Peyer's patch (tissue), 4 donors: ENCODE results near the gene MAB21L4.

Source experiments
- POLR2A ChIP-seq, 2 donors: fragments of 450-650 bp; IDR thresholded peaks; one replicate each; pipeline ENCODE4 v1.5.1; 2017; ENCODE audit warnings: antibody characterized with exemption in 2 of 2, mild to moderate bottlenecking in 2 of 2, moderate library complexity in 2 of 2
- TF ChIP-seq, protein P1 (sequence below), 6 experiments: fragments of 450-650 bp in 4 of 6; fragments of 200-600 bp in 2 of 6; sonication (generic) in 1 of 6; IDR thresholded peaks; one replicate each; pipeline ENCODE4 v1.5.1; 2017 to 2019; ENCODE audit warnings: antibody characterized with exemption in 6 of 6, mild to moderate bottlenecking in 3 of 6, moderate library complexity in 1 of 6

DNA sequence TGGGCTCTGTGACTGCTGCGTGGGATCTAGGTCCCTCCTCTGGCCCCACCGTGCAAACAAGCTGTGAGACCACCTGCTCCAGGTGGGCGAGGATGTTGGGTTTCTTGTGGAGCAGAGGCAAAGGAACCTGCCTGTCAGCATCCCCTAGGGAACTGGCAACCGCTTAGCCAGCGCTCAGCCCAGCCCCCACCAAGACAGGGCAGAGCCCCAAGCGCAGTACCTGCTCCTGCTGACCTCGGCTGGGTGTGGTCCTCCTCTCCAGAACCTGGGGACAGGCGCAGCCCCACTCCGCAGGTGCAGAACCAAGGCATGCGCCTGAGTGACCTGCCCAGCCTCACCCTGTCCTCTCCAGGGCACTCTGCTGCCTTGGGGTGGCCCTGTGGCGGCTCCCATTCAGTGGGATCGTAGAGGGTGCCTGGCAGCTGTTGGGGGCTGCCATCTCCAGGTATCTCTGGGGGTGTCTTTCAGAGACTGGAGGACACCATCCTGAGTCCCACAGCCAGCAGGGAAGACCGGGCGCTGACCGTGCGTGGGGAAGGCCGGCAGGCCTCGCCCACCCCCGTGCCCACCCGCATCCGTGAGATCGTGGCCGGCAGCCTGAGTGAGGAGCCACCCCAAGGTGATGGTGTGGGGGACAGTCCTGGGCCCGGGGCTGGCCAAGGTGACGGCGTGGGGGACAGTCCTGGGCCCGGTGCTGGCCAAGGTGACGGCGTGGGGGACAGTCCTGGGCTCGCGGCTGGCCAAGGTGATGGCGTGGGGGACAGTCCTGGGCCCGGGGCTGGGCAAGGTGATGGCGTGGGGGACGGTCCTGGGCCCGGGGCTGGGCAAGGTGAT lies 22.5 kb upstream of the MAB21L4 start:
- TF ChIP-seq, protein P1, sequence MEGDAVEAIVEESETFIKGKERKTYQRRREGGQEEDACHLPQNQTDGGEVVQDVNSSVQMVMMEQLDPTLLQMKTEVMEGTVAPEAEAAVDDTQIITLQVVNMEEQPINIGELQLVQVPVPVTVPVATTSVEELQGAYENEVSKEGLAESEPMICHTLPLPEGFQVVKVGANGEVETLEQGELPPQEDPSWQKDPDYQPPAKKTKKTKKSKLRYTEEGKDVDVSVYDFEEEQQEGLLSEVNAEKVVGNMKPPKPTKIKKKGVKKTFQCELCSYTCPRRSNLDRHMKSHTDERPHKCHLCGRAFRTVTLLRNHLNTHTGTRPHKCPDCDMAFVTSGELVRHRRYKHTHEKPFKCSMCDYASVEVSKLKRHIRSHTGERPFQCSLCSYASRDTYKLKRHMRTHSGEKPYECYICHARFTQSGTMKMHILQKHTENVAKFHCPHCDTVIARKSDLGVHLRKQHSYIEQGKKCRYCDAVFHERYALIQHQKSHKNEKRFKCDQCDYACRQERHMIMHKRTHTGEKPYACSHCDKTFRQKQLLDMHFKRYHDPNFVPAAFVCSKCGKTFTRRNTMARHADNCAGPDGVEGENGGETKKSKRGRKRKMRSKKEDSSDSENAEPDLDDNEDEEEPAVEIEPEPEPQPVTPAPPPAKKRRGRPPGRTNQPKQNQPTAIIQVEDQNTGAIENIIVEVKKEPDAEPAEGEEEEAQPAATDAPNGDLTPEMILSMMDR (IDR thresholded peaks at IDR 0.05) = no peak
- no peak for TF ChIP-seq POLR2A (IDR thresholded peaks at IDR 0.05)
